GM19099 (cell line): ENCODE results near the gene SDHAF2.

ENCODE experiments used
- POLR2A ChIP-seq: IDR thresholded peaks from 3 replicates; pipeline ENCODE4 v1.6.1; 2011; ENCODE audit warnings: low read depth; ENCODE audit not compliant: insufficient read length; ENCODE audit errors: extremely low read depth

The SDHAF2 gene

GRCh38 chr11:61482513-61482912, 52.6 kb downstream of the SDHAF2 start:
- TF ChIP-seq POLR2A: no peak

GRCh38 chr11:61484541-61484940, 54.6 kb downstream of the SDHAF2 start:
- no peak for TF ChIP-seq POLR2A

- TF ChIP-seq POLR2A: no peak
These were observed 55.2 kb downstream of the SDHAF2 start for GRCh38 chr11:61485080-61485479.

GRCh38 chr11:61486011-61486620, 56.2 kb downstream of the SDHAF2 start:
- TF ChIP-seq POLR2A: no peak

- no peak for TF ChIP-seq POLR2A
These were observed 56.9 kb downstream of the SDHAF2 start for GRCh38 chr11:61486779-61487178.

- TF ChIP-seq POLR2A: no peak
These were observed 57.6 kb downstream of the SDHAF2 start for GRCh38 chr11:61487342-61488025.

GRCh38 chr11:61488651-61489291, 58.8 kb downstream of the SDHAF2 start:
- no peak for TF ChIP-seq POLR2A

- no peak for TF ChIP-seq POLR2A
These were observed 60.2 kb downstream of the SDHAF2 start for GRCh38 chr11:61489833-61490721.

GRCh38 chr11:61491736-61492395, 61.9 kb downstream of the SDHAF2 start:
- TF ChIP-seq POLR2A: no peak

GRCh38 chr11:61494381-61494961, 64.5 kb downstream of the SDHAF2 start:
- TF ChIP-seq POLR2A: no peak

GRCh38 chr11:61495801-61496601, 66.1 kb downstream of the SDHAF2 start:
- TF ChIP-seq POLR2A: no peak
